CD4-positive, alpha-beta T cell treated with Interleukin-12 subunit alpha and Interleukin-12 subunit beta, for 1 hour (primary cell): ENCODE results near the gene CXXC5.
A peak's percentile ranks its signal among the peaks of the same experiment; 100 is the strongest.

ENCODE experiments used
- DNase-seq: peaks from one replicate; pipeline ENCODE4 v3.0.0-alpha.2; 2020

The CXXC5 gene

GRCh38 chr5:139682016-139682975 is 34.1 kb downstream of the CXXC5 start:
- DNase-seq = no peak

- no peak for DNase-seq
Measured at GRCh38 chr5:139683295-139684271, 35.4 kb downstream of the CXXC5 start.

GRCh38 chr5:139684350-139684880 is 36.3 kb downstream of the CXXC5 start:
- no peak for DNase-seq

- no peak for DNase-seq
Measured at GRCh38 chr5:139684881-139685749, 37.0 kb downstream of the CXXC5 start.

- no peak for DNase-seq
Measured at GRCh38 chr5:139685886-139686285, 37.7 kb downstream of the CXXC5 start.

- DNase-seq = no peak
Measured at GRCh38 chr5:139686356-139686705, 38.2 kb downstream of the CXXC5 start.

GRCh38 chr5:139686706-139687441 is 38.7 kb downstream of the CXXC5 start:
- no peak for DNase-seq

GRCh38 chr5:139687656-139688055 is 39.5 kb downstream of the CXXC5 start:
- DNase-seq = no peak

- no peak for DNase-seq
Measured at GRCh38 chr5:139688088-139688702, 40.0 kb downstream of the CXXC5 start.

GRCh38 chr5:139688751-139689372 is 40.7 kb downstream of the CXXC5 start:
- DNase-seq = no peak

GRCh38 chr5:139689631-139690063 is 41.5 kb downstream of the CXXC5 start:
- DNase-seq = no peak

GRCh38 chr5:139690064-139690802 is 42.1 kb downstream of the CXXC5 start:
- DNase-seq = peak; percentile 41

GRCh38 chr5:139690803-139691629 is 42.9 kb downstream of the CXXC5 start:
- no peak for DNase-seq

- no peak for DNase-seq
Measured at GRCh38 chr5:139692148-139692547, 44.0 kb downstream of the CXXC5 start.

GRCh38 chr5:139692679-139693308 is 44.6 kb downstream of the CXXC5 start:
- DNase-seq = no peak

GRCh38 chr5:139693676-139694364 is 45.7 kb downstream of the CXXC5 start:
- DNase-seq = no peak

GRCh38 chr5:139694556-139695177 is 46.5 kb downstream of the CXXC5 start:
- DNase-seq = no peak
